Ishikawa (cell line): ENCODE results near the gene MRPL21.

Experiments
- CEBPB ChIP-seq: IDR thresholded peaks from 2 replicates; pipeline ENCODE4 v1.6.1; 2012
- CREB1 ChIP-seq: IDR thresholded peaks from 2 replicates; pipeline ENCODE4 v1.6.1; 2012; ENCODE audit warnings: low read depth
- EGR1 ChIP-seq: IDR thresholded peaks from 2 replicates; pipeline ENCODE4 v1.6.1; 2012
- EP300 ChIP-seq: IDR thresholded peaks from 2 replicates; pipeline ENCODE4 v1.6.1; 2012; ENCODE audit warnings: borderline replicate concordance
- FOXM1 ChIP-seq: IDR thresholded peaks from 2 replicates; pipeline ENCODE4 v1.6.1; 2012; ENCODE audit warnings: low read depth, borderline replicate concordance
- MAX ChIP-seq: IDR thresholded peaks from 2 replicates; pipeline ENCODE4 v1.6.1; 2012
- NFIC ChIP-seq: IDR thresholded peaks from 2 replicates; pipeline ENCODE4 v1.6.1; 2012
- RAD21 ChIP-seq: IDR thresholded peaks from 2 replicates; pipeline ENCODE4 v1.6.1; 2012; ENCODE audit warnings: low read depth
- REST ChIP-seq: IDR thresholded peaks from 2 replicates; pipeline ENCODE4 v1.6.1; 2012; ENCODE audit warnings: low read depth, mild to moderate bottlenecking
- TAF1 ChIP-seq: IDR thresholded peaks from 2 replicates; pipeline ENCODE4 v1.6.1; 2012; ENCODE audit warnings: low read depth, mild to moderate bottlenecking
- TCF12 ChIP-seq: IDR thresholded peaks from 2 replicates; pipeline ENCODE4 v1.6.1; 2012; ENCODE audit warnings: low read depth
- TEAD4 ChIP-seq: IDR thresholded peaks from 2 replicates; pipeline ENCODE4 v1.6.1; 2012
- YY1 ChIP-seq: IDR thresholded peaks from 2 replicates; pipeline ENCODE4 v1.6.1; 2012; ENCODE audit warnings: low read depth
- ZBTB7A ChIP-seq: IDR thresholded peaks from 2 replicates; pipeline ENCODE4 v1.6.1; 2012; ENCODE audit warnings: low read depth
- TF ChIP-seq, protein P1 (sequence below): IDR thresholded peaks from 2 replicates; pipeline ENCODE4 v1.6.1; 2012

The MRPL21 gene

DNA sequence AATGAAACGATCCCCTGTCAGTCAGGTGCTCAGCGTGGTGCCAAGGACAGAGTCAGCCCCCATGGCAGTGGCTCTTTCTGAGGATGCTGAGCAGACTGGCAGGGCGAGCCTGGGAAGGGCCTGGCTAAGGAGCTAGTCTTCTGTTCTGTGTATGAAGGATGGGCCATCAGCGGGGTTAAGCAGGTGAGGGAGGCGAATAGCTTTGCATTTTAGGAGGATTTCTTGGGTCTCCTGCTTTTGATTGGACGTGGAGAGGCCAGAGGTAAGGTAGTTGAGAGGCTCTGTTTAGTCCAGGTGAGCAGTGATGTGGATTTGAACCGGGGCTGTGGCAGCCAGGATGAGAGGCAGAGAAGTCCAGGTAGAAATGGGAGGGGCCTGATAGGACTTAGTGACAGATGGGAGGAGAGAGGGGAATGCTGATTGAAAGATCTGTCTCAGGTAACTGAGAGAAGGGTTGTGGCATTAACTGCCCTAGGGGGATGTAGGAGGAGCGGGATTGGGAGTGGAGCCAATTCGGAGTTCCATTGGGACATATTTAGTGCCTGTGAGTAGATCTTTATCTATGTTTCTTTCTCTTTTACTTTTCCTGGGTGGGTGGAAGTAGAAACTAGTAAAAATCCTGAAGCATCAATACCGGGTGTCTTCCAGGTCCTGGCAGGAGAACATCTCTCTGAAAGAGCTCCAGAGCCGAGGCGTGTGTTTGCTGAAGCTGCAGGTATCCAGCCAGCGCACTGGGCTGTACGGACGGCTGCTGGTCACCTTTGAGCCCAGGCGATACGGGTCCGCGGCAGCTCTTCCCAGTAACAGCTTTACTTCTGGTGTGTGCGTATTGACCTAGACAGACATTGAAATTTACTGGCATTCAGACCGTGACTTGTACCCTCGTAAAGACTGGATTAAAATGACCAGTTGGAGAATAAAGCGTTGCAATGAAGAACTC is 2.1 kb upstream of the MRPL21 start:
- TF ChIP-seq RAD21 = no peak
- TF ChIP-seq TEAD4 = no peak
- no peak for TF ChIP-seq NFIC
- no peak for TF ChIP-seq EP300
- TF ChIP-seq ZBTB7A = no peak
- TF ChIP-seq EGR1 = no peak
- no peak for TF ChIP-seq TAF1
- no peak for TF ChIP-seq TCF12

DNA sequence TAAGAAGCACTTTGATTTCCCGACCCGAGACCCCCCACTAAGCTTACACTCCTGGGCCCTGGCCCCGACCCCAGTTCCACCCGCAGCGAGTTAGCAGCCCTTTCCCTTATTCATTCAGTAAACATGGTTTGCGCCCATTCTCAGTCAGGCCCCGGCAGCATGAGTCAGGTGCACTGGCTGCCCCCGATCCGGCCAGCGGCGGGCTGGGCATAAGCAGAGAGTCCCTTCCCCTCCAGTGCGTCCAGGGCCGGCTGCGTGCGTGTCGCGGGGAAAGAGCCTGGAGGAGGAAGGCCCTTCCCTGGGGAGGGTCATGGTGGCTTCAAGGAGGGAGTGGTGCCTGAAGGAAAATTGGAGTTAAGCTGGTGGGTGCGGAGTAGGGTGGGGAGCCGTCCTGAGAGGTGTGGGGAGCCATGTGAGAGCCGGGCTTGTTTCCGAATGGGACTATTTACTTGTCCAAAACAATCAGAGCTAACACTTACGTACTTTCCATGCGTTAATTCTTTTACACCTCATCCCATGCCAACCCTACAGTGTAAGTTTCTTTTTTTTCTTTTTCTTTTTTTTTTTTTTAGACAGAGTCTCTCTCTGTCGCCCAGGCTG is 716 bp upstream of the MRPL21 start:
- TF ChIP-seq TCF12 (no peak), EGR1 (no peak), ZBTB7A (no peak), MAX (no peak), NFIC (no peak), CEBPB (no peak), CREB1 (no peak), TAF1 (no peak), TEAD4 (no peak), YY1 (no peak), RAD21 (no peak), EP300 (no peak), FOXM1 (no peak), REST (no peak)
- TF ChIP-seq, protein P1, sequence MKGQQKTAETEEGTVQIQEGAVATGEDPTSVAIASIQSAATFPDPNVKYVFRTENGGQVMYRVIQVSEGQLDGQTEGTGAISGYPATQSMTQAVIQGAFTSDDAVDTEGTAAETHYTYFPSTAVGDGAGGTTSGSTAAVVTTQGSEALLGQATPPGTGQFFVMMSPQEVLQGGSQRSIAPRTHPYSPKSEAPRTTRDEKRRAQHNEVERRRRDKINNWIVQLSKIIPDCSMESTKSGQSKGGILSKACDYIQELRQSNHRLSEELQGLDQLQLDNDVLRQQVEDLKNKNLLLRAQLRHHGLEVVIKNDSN = no peak

DNA sequence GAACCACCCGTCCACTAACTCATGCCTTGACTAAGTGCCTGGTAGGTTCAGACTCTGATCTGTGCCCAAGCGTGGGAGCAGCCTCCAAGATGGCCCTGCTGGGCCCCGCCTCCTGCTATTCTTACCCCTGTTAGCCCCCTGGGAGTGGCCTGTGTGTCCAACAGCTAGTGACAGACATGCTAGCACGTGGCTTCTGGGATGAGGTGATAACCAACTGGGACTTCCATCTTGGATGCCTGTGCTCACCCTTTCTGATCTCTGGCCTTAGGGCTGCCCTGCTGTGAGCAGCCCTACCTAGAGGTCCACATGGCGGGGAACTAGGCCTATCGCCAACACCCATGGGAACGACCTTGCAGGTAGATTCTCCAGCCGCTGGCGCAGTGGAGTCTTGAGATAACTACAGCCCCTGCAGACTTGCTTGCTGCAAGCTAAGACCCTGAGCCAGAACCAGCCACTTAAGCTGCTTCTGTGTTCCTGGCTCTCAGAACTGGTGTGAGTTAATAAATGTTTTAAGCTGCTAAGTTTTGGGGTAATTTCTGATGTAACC is 2.7 kb downstream of the MRPL21 start:
- TF ChIP-seq EGR1 (no peak), YY1 (no peak), TAF1 (no peak), CREB1 (no peak), TEAD4 (no peak), CEBPB (no peak), FOXM1 (no peak), RAD21 (no peak), ZBTB7A (no peak), REST (no peak), TCF12 (no peak), EP300 (no peak), NFIC (no peak), MAX (no peak)
- TF ChIP-seq, protein P1 = no peak

DNA sequence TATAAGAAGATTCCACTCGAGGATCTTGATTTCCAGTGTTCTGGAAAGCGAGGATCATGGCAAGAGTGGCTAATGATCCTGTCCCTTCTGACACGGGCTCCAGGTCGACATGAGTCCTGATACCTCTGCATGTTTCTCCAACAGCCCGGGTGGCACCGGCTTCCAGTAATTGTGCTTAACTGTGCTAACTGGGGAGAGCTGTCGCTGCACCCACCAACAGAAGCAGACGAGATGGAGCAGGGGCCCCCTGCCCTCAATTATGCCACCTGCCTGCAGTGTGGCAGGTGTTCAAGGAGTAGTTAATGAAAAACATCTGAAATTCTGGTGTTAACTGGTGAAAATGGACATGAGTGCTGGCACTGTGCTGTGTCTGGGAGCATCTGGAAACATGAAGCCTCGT is 6.2 kb downstream of the MRPL21 start:
- TF ChIP-seq TCF12 = no peak
- no peak for TF ChIP-seq ZBTB7A
- TF ChIP-seq YY1 = no peak
- no peak for TF ChIP-seq EP300
- no peak for TF ChIP-seq REST
